NCI-H2171 treated with DMSO at 0.1 percent for 48 hours (cell line): Measurements from ENCODE around the gene C2orf92.
"Not testable (repeated sequence)": the region's sequence is repeated elsewhere in the genome, so short reads cannot be mapped to it uniquely, and the experiment has no call there.

Experiments used
- DNase-seq: peaks from one replicate; lab custom pipeline; 2025; lab: John Stamatoyannopoulos, UW

Gene C2orf92

DNA sequence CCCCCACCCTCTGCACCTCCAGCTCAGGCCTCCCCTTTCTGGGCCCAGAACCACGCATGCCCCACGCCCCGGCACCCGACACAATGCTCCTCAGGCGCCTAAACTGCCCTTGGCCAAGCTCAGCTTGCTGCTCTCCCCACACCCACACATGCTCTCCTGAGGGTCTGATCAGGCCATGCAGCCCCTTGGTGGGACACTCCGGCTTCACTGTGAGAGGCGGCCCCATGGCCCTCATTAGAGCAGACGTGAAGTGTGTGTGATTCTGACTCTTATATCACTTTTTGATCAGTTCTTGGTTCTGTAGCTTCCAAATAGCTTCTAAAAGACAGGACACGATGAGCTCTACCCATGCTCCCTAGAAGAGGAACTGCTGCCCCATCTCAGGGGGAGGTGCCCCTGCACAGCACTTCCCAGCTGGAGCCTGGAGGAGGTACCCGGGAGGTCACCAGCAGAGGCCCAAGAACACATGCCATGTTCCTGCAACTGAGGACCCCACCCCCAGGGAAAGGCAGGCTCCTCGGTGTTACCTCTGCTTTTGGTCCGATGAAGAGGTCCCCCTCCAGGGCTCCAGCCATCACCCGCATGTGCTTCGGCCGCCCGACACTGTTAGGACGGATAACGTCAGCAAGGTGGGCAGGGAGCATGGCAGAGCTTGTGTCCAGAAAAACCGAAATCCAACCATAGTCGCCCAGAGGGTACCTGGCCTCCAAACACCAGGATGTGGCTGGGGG lies 9.3 kb upstream of the C2orf92 start:
- DNase-seq, result no peak

DNA sequence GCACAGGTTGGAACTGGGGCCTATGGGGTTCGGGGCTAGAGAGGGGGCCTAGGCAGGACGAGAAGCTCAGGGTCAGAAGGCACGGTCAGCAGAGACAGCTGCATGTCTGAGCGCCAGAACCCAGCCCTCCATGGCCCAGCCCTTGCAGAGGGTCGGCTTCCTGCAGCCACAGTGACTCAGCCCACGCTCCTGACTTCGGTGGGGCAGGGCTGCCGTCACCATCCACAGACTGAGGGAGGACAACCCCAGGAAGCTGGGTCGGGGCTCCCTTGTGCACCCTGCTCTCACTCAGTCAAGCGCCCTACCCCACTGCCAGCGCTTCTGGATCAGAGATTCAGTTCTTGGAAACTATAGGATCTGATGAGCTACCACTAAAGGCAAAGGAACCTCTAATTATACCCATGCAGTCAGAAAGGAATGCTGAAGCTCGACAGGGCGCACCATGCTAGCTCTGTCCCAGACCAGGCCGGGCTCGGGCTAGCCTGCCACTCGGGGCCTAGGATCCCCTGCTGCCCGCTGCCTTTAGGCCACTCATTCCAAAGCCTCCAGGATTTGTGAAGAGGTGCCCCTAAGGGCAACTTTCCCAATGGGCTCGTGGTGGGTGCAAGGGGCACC lies 8.6 kb upstream of the C2orf92 start:
- DNase-seq, result no peak

- no peak for DNase-seq
Measured at GRCh38 chr2:97661927-97662326, 7.6 kb upstream of the C2orf92 start.

- DNase-seq, result no peak
Measured at GRCh38 chr2:97662386-97662894, 7.1 kb upstream of the C2orf92 start.

- DNase-seq, result peak; percentile 39
Measured at GRCh38 chr2:97662895-97663625, 6.5 kb upstream of the C2orf92 start.

DNA sequence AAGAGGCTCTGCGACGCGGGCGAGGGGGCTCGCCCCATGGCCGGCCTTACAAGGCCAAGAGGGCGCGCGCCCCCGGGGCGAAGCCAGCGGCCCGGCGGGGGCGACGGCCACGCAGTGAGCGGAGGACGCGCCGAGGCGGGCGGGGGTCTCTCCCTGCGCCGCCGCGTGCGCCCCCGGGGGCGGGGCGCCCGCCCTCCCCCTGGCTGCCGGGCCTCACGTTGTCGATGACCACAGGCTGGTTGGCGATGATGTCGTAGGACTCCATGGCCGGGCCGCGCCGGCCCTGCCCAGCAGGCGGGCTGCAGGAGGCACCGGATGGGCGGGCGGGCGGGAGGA lies 5.9 kb upstream of the C2orf92 start:
- DNase-seq, result no peak

DNA sequence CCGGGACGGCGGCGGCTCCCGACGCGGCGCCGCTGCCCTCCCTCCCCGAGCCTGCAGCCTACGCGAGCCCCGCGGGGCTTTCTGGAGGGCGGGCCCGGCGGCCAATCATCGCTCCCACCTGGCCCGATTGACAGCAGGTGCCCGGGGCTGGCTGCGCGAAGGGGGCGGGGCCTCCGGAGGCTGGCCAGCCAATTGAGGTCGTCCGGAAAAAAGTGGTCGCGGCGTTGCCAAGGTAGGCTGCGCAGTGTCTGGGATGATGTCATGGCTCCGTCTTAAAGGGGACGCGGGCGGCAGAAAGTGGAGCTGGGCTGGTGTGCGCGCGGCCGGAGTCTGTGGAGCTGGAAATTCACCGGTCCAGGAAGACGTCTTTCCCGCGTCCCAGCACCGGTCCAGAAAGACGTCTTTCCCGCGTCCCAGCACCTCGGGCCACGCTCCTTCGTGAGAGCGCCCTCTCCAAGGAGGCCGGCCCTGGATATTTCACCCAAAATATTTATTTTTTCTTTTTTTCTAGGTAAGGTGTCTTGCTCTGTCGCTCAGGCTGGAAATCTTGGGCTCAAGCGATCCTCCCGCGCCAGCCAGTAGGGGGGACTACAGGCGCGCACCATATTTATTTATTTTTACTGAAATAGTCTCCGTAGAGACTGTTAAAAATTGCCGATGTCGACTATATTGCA lies 5.4 kb upstream of the C2orf92 start, which contains the start of gene ACTR1B:
Gene ACTR1B (minus strand): TSS at position 83 of the 674 bp plus-strand sequence. CDS start 154 bp downstream, outside the sequence.
- DNase-seq, result peak; percentile 99

- DNase-seq, result no peak
Measured at GRCh38 chr2:97664636-97664970, 4.9 kb upstream of the C2orf92 start.

DNA sequence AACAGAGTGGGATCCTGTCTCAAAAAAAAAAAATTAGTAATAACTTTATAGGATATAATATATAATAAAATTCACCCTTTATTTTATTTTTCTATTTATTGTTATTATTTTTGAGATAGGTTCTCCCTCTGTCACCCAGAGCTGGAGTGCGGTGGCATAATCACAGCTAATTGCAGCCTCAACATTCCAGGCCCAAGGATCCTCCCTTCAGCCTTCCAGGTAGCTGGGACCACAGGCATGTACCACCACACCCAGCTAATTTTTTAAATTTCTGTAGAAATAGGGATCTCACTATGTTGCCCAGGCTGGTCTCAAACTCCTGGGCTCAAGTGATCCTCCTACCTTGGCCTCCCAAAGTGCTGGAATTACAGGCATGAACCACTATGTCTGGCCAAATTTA lies 958 bp downstream of the C2orf92 start:
- DNase-seq, result no peak

GRCh38 chr2:97671526-97671925 lies 2.0 kb downstream of the C2orf92 start:
- DNase-seq, result no peak

DNA sequence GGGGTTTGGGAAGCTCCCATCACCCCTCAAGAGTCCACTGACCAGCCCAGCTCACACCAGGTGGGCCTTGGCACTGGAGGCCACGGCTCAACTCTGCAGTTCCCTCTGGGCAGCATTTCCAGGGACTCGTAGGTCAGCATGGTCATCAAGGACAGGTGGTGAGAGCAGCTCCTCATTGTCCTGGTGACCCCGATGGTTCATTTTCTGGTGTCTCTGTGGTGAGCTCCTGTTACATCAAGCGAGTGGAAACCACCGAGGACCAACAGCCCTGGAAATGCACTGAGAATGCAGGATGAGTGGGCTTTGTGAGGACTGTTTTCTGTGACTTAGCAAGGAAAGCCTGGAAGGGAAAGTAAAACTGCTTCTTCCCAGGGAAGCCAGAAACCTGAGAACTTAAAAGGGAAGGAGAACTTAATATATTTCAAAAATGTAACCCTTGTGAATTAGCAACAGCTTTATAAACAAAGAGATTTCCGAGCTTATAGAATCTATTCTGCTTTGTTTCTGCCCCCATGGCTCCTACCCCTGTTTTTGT lies 3.2 kb downstream of the C2orf92 start:
- not testable (repeated sequence) for DNase-seq

GRCh38 chr2:97673182-97673914 lies 3.8 kb downstream of the C2orf92 start:
- DNase-seq, result no peak

GRCh38 chr2:97673915-97674283 lies 4.4 kb downstream of the C2orf92 start:
- DNase-seq, result no peak

DNA sequence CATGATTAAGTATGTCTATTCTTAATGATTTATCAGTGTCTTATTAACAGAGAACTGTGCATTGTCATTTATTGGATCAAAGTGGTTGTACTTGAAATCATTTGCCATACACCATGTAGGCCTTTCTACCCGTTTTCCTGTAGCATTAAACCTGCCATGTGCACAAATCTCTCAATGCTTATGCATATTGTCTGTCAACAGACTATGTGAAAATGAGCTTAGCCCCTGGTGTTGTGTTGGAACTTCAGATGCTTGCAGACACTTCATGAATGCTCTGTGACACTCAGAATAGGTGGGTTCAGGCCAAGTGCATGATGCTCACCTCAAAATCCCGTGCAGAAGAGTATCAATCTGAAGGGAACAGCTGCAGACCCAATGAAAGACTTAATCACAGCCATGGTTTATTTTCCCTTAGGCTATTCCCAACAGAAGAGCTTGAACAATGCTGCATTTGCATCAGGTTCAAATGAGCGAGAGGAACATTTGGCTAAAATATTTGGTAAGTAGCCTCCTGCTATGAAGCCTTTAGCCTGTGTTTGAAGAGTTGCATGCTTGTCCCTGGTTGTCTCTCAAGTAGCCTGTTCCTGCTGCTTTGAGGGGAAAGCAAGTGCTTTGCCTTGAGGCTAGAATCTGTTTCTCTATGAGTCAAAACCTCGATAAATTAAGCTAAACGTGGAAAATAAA lies 6.1 kb downstream of the C2orf92 start:
- DNase-seq, result no peak

GRCh38 chr2:97676620-97677019 lies 7.1 kb downstream of the C2orf92 start:
- no peak for DNase-seq

DNA sequence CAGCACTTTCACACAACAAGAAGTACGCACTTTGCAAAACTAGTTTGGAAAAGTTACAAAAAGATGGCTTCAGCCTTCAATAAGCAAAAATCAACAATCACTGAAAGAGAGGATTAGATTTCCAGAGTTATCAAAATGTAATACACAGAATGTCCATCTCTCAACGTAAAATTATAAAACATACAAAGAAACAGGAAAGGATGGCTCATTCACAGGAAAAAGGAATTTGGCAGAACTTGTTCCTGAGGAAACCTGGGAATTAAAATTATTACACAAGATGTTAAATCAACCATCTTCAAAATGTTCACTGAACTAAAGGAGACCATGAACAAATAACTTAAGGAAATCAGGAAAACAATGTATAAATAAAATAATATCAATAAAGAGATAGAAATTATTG lies 8.0 kb downstream of the C2orf92 start:
- no peak for DNase-seq

- DNase-seq, result no peak
Measured at GRCh38 chr2:97678298-97678697, 8.8 kb downstream of the C2orf92 start.

- DNase-seq, result not testable (repeated sequence)
Measured at GRCh38 chr2:97687235-97687634, 17.7 kb downstream of the C2orf92 start.

- no peak for DNase-seq
Measured at GRCh38 chr2:97688062-97688827, 18.7 kb downstream of the C2orf92 start.

DNA sequence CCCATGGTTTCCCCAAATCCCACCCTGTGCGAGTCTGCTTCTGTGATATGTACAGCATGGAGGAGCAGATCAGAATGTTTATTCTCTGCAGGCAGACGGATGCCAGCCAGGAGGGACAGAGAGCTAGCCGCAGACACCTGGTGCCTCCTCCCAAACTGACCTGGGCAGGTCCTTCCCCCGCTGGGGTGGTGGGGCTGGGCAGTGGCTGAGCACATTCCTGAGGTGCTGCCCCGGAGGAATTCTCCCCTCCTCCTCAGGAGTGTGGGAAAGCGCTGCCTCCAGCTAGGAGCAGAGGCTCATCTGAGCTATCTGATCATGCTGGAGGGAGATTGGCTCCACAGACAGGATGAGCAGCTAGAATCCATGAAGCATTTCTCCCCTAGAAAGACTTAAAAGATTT lies 21.7 kb downstream of the C2orf92 start:
- no peak for DNase-seq
